Measurements from ENCODE around the gene VWA5B2.

VWA5B2 gene
- total RNA-seq = 0 to 0.59 (median 0) reads per million in 4 donors

GRCh38 chr3:184229394-184230080 lies at the start of gene VWA5B2:
VWA5B2 (plus strand) TSS chr3:184229585; CDS start chr3:184230529, 944 bp downstream.
- DNase-seq = peak; percentile 40 to 72 (median 59)

- DNase-seq = no peak
Measured at GRCh38 chr3:184180165-184180564, 49.2 kb upstream of the VWA5B2 start.

- DNase-seq = no peak
Measured at GRCh38 chr3:184181596-184181995, 47.8 kb upstream of the VWA5B2 start.

- no peak for DNase-seq
Measured at GRCh38 chr3:184183679-184184078, 45.7 kb upstream of the VWA5B2 start.

GRCh38 chr3:184184546-184185230 lies 44.7 kb upstream of the VWA5B2 start:
- no peak for DNase-seq

GRCh38 chr3:184185461-184186183 lies 43.8 kb upstream of the VWA5B2 start:
- DNase-seq = peak; percentile 98 to 100 (median 99)

GRCh38 chr3:184186184-184186901 lies 43.0 kb upstream of the VWA5B2 start, which contains the start of gene ABCF3:
ABCF3 (plus strand) TSS chr3:184186199; CDS start chr3:184186208, 9 bp downstream.
- no peak for DNase-seq

GRCh38 chr3:184186902-184187207 lies 42.5 kb upstream of the VWA5B2 start:
- DNase-seq = no peak

GRCh38 chr3:184188080-184188479 lies 41.3 kb upstream of the VWA5B2 start:
- no peak for DNase-seq

GRCh38 chr3:184189421-184189820 lies 40.0 kb upstream of the VWA5B2 start:
- no peak for DNase-seq

GRCh38 chr3:184192889-184193288 lies 36.5 kb upstream of the VWA5B2 start:
- DNase-seq = no peak

- DNase-seq = no peak
Measured at GRCh38 chr3:184193991-184194539, 35.3 kb upstream of the VWA5B2 start.

- DNase-seq = no peak
Measured at GRCh38 chr3:184196536-184196935, 32.8 kb upstream of the VWA5B2 start.

- no peak for DNase-seq
Measured at GRCh38 chr3:184198509-184198908, 30.9 kb upstream of the VWA5B2 start.

GRCh38 chr3:184200825-184201224 lies 28.6 kb upstream of the VWA5B2 start:
- no peak for DNase-seq

- DNase-seq = no peak
Measured at GRCh38 chr3:184203526-184203925, 25.9 kb upstream of the VWA5B2 start.

GRCh38 chr3:184209146-184209923 lies 20.1 kb upstream of the VWA5B2 start:
- no peak for DNase-seq

- no peak for DNase-seq
Measured at GRCh38 chr3:184211297-184211696, 18.1 kb upstream of the VWA5B2 start.

- DNase-seq = no peak
Measured at GRCh38 chr3:184211718-184212117, 17.7 kb upstream of the VWA5B2 start.

- no peak for DNase-seq
Measured at GRCh38 chr3:184218814-184219213, 10.6 kb upstream of the VWA5B2 start.

- DNase-seq = no peak
Measured at GRCh38 chr3:184222521-184222920, 6.9 kb upstream of the VWA5B2 start.

- no peak for DNase-seq
Measured at GRCh38 chr3:184223946-184224345, 5.4 kb upstream of the VWA5B2 start.

Data from T-helper 1 cell (primary cell).